Gastrocnemius medialis (tissue), 4 donors: Measurements from ENCODE around the gene GRB2. TPM values are rescaled to one million over a fixed set of nuclear protein-coding genes. Genes with fewer than 3 reads are reported as not detected.
"Not testable (repeated sequence)": the region's sequence is repeated elsewhere in the genome, so short reads cannot be mapped to it uniquely, and the experiment has no call there.

Experiments used
- ATAC-seq, 2 donors: fragments of 150-250 bp; one replicate each; pipeline ENCODE4 v1.9.1; 2016
- DNase-seq, 2 donors: peaks; one replicate each; pipeline ENCODE4 v3.0.0-alpha.2; 2019
- H3K27ac ChIP-seq, 4 donors: fragments of 200-600 bp; sonication (generic); 1 replicate in 1 of 4; 2 replicates in 3 of 4; pipeline ENCODE4 v1.5.1; 2016 to 2018; ENCODE audit warnings: mild to moderate bottlenecking in 2 of 4, moderate library complexity in 1 of 4
- H3K27me3 ChIP-seq, 3 donors: fragments of 200-600 bp; sonication (generic) in 2 of 3; 1 replicate in 1 of 3; 2 replicates in 2 of 3; pipeline versions ENCODE4 v1.5.1 to v1.6.0; 2016 to 2019; ENCODE audit warnings: mild to moderate bottlenecking in 1 of 3, moderate library complexity in 1 of 3
- H3K36me3 ChIP-seq, 2 donors: fragments of 200-600 bp; sonication (generic) in 1 of 2; one replicate each; pipeline ENCODE4 v1.5.1; 2017 to 2018
- H3K4me1 ChIP-seq, 2 donors: fragments of 200-600 bp; sonication (generic) in 1 of 2; one replicate each; pipeline ENCODE4 v1.5.1; 2016 to 2017; ENCODE audit warnings: mild to moderate bottlenecking in 2 of 2
- H3K4me3 ChIP-seq, 4 donors: fragments of 200-600 bp; sonication (generic) in 3 of 4; 1 replicate in 1 of 4; 2 replicates in 3 of 4; pipeline ENCODE4 v1.5.1; 2016 to 2019; ENCODE audit warnings: mild to moderate bottlenecking in 2 of 4
- H3K9me3 ChIP-seq, 3 donors: fragments of 200-600 bp; sonication (generic) in 2 of 3; 1 replicate in 1 of 3; 2 replicates in 2 of 3; pipeline ENCODE4 v1.5.1; 2016 to 2019
- POLR2A ChIP-seq, 2 donors: fragments of 450-650 bp; IDR thresholded peaks; one replicate each; pipeline ENCODE4 v1.6.1; 2017; ENCODE audit warnings: antibody characterized with exemption in 2 of 2, mild to moderate bottlenecking in 2 of 2, moderate library complexity in 2 of 2
- in situ Hi-C, 4 donors: fragments of 200-750 bp; cut with MboI; loops; one replicate each; pipeline versions ENCODE4 v1.15.0 to v1.8.0; 2017; ENCODE audit warnings: low sequenced_read_pairs in 4 of 4
- intact Hi-C: fragments of 100-400 bp; cut with DNase I; formaldehyde crosslinking; loops from one replicate; pipeline ENCODE4 v1.15.1; 2023; ENCODE audit warnings: low total_unique reads
- total RNA-seq, 4 donors: library from RNA; depleted of rRNA; stranded (reverse); fragments of >200 nt; gene quantifications; one replicate each; pipeline versions ENCODE4 v1.1.0 to v1.2.3, GENCODE V29; 2016
- TF ChIP-seq, protein P1 (sequence below), 5 experiments: fragments of 450-650 bp in 3 of 5; fragments of 200-600 bp in 2 of 5; sonication (generic) in 2 of 5; IDR thresholded peaks in 4 of 5; conservative IDR thresholded peaks in 1 of 5; 1 replicate in 4 of 5; 2 replicates in 1 of 5; pipeline ENCODE4 v1.5.1; 2016 to 2019; ENCODE audit warnings: antibody characterized with exemption in 5 of 5, mild to moderate bottlenecking in 3 of 5, moderate library complexity in 3 of 5

Gene GRB2
- total RNA-seq, 4 donors from 2014 or later: 41.7 to 88.5 (median 68.8) TPM

DNA sequence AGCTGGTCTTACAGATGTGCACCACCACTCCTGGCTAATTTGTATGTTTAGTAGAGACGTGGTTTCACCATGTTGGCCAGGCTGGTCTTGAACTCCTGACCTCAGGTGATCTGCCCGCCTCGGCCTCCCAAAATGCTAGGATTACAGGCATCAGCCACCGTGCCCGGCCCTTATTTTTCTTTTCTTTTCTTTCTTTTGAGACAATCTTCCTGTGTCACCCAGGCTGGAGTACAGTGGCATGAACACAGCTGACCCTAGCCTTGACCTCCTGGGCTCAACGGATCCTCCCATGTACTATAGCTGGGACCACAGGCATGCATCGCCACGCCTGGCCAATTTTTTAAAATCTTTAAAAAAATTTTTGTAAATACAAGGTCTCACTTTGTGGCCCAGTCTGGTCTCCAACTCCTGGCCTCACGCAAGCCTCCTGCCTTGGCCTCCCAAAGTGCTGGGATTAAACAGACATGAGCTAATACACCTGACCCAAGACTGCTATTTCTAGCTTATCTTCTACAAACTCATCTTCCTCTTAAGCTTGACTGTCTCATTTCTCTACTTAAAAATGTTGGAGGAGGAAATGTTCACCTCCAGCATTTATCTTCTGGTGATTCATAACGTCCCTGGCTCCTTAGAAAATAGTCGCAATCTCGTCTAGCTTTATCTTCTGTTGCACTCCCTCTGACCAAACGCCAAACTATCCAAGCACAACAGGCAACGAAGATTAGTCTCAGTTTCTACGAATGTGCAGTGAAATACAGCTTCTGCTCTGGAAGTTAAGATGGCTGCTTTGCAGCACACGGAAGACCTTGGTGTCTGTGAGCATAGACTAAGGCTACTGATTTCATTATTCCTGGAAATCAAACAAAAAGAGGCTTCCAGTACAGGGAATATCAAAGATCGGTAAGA lies 42.7 kb upstream of the GRB2 start:
- Histone ChIP-seq H3K4me1 (no peaks in the 10 kb centered on the region), H3K9me3 (no peaks in the 10 kb centered on the region), H3K4me3 (no peak overlapping the region), H3K27ac (no peak overlapping the region), H3K27me3 (no peaks in the 10 kb centered on the region), H3K36me3 (no peaks in the 10 kb centered on the region)
- intact Hi-C loops (no loop called here), in situ Hi-C loops (loop anchor here in 1 of 4 donors (25.0 kb wide), 1 partner anchor 139 kb away; the partner anchor contains the start of gene MYO15B)
- ATAC-seq (no peak), DNase-seq (no peak)
- no peak for TF ChIP-seq POLR2A (IDR thresholded peaks at IDR 0.05)
- TF ChIP-seq, protein P1, sequence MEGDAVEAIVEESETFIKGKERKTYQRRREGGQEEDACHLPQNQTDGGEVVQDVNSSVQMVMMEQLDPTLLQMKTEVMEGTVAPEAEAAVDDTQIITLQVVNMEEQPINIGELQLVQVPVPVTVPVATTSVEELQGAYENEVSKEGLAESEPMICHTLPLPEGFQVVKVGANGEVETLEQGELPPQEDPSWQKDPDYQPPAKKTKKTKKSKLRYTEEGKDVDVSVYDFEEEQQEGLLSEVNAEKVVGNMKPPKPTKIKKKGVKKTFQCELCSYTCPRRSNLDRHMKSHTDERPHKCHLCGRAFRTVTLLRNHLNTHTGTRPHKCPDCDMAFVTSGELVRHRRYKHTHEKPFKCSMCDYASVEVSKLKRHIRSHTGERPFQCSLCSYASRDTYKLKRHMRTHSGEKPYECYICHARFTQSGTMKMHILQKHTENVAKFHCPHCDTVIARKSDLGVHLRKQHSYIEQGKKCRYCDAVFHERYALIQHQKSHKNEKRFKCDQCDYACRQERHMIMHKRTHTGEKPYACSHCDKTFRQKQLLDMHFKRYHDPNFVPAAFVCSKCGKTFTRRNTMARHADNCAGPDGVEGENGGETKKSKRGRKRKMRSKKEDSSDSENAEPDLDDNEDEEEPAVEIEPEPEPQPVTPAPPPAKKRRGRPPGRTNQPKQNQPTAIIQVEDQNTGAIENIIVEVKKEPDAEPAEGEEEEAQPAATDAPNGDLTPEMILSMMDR (IDR thresholded peaks at IDR 0.05 in 4 of 5, conservative IDR thresholded peaks at IDR 0.05 in 1 of 5): no peak

GRCh38 chr17:75445896-75446295 lies 40.4 kb upstream of the GRB2 start:
- H3K4me1 ChIP-seq, DNase-seq, H3K27me3 ChIP-seq, H3K9me3 ChIP-seq, H3K36me3 ChIP-seq, intact Hi-C loops, H3K27ac ChIP-seq, H3K4me3 ChIP-seq, ATAC-seq: not testable (repeated sequence)
- in situ Hi-C loops: loop anchor here in 1 of 4 donors (25.0 kb wide), 1 partner anchor 141 kb away; the partner anchor contains the start of gene MYO15B

GRCh38 chr17:75445296-75445695 lies 39.8 kb upstream of the GRB2 start:
- Histone ChIP-seq H3K27me3 (no peaks in the 10 kb centered on the region), H3K27ac (no peak overlapping the region), H3K4me1 (peaks cover 0 to 3% of the 10 kb centered on the region in 2 donors), H3K9me3 (no peaks in the 10 kb centered on the region), H3K36me3 (no peaks in the 10 kb centered on the region), H3K4me3 (no peak overlapping the region)
- intact Hi-C loops (no loop called here), in situ Hi-C loops (loop anchor here in 1 of 4 donors (25.0 kb wide), 1 partner anchor 142 kb away; the partner anchor contains the start of gene MYO15B)
- TF ChIP-seq, protein P1 (IDR thresholded peaks at IDR 0.05 in 4 of 5, conservative IDR thresholded peaks at IDR 0.05 in 1 of 5): no peak
- ATAC-seq (no peak), DNase-seq (no peak)

GRCh38 chr17:75442168-75443103 lies 37.0 kb upstream of the GRB2 start:
- H3K36me3 ChIP-seq: no peaks in the 10 kb centered on the region
- ATAC-seq (no peak), DNase-seq (no peak)
- H3K27ac ChIP-seq: peak overlapping the region in 2 of 4 donors; percentile 4 to 26
- in situ Hi-C loops (loop anchor here in 1 of 4 donors (25.0 kb wide), 1 partner anchor 145 kb away; the partner anchor contains the start of gene MYO15B), intact Hi-C loops (no loop called here)
- H3K4me1 ChIP-seq: peaks cover 0 to 3% of the 10 kb centered on the region in 2 donors
- TF ChIP-seq, protein P1 (IDR thresholded peaks at IDR 0.05 in 4 of 5, conservative IDR thresholded peaks at IDR 0.05 in 1 of 5): no peak
- TF ChIP-seq POLR2A (IDR thresholded peaks at IDR 0.05): no peak
- H3K9me3 ChIP-seq: no peaks in the 10 kb centered on the region
- H3K27me3 ChIP-seq: no peaks in the 10 kb centered on the region
- no peak overlapping the region for H3K4me3 ChIP-seq
